HepG2 (cell line): ENCODE measurements around the gene CNPY1. TPM values are rescaled to one million over a fixed set of nuclear protein-coding genes. Genes with fewer than 3 reads are reported as not detected.

Experiments
- ATAC-seq: fragments of 200-7000 bp; cut with Tn5 transposase; 3 replicates; pipeline ENCODE4 v1.9.1; 2020; ENCODE audit warnings: mild to moderate bottlenecking, moderate library complexity
- BruUV-seq: library from RNA; stranded (reverse); fragments of 400-500 nt; replicated peaks from 2 replicates; lab custom pipeline; 2021; lab: Mats Ljungman, UMichigan
- CTCF ChIA-PET: fragments of 300-600 bp; formaldehyde crosslinking; extraction: SDS; loops from one replicate; lab custom pipeline; 2021; ENCODE audit warnings: low total read pairs, inconsistent platforms, low intra/inter-chr PET ratio; lab: Yijun Ruan, JAX
- POLR2A ChIA-PET: fragments of 350-600 bp; sonication (Branson Sonifier 250); formaldehyde crosslinking; loops from one replicate; lab custom pipeline; 2020; ENCODE audit warnings: antibody characterized with exemption, inconsistent platforms; lab: Yijun Ruan, JAX
- DNase-seq: peaks from one replicate; pipeline ENCODE4 v3.0.0-alpha.2; 2015; ENCODE audit warnings: low spot score
- FAIRE-seq: peaks from 3 replicates; lab custom pipeline; 2011; peaks lifted over from hg19 to GRCh38; lab: Jason Lieb, UNC
- H2AFZ ChIP-seq: one replicate; pipeline ENCODE4 v1.6.1; 2011; ENCODE audit warnings: low read length, inconsistent platforms
- H3K27ac ChIP-seq: fragments of 300-600 bp; 3 replicates; pipeline ENCODE4 v1.8.0; 2011; ENCODE audit warnings: mixed run types, mild to moderate bottlenecking, mixed read lengths, low read length, inconsistent platforms; ENCODE audit not compliant: insufficient read depth; ENCODE audit errors: extremely low read length
- H3K27me3 ChIP-seq, 2 experiments: fragments of 200-600 bp in 1 of 2; 2 replicates in 1 of 2; 3 replicates in 1 of 2; pipeline versions ENCODE4 v1.6.0 to v1.8.0; 2011; ENCODE audit warnings: low read length in 2 of 2, mild to moderate bottlenecking in 2 of 2, moderate library complexity in 2 of 2, inconsistent platforms in 1 of 2; ENCODE audit not compliant: insufficient read depth in 2 of 2, control insufficient read depth in 1 of 2
- H3K36me3 ChIP-seq, 2 experiments: fragments of 200-600 bp in 1 of 2; replicated peaks in 1 of 2; 2 replicates in 1 of 2; 3 replicates in 1 of 2; pipeline versions ENCODE4 v1.5.1 to v1.8.0; 2011; ENCODE audit warnings: low read length in 2 of 2, inconsistent platforms in 1 of 2; ENCODE audit not compliant: insufficient read depth in 2 of 2, control insufficient read depth in 1 of 2
- H3K4me1 ChIP-seq: 2 replicates; pipeline ENCODE4 v1.5.1; 2012; ENCODE audit warnings: low read length, inconsistent platforms; ENCODE audit not compliant: insufficient read depth
- H3K4me2 ChIP-seq: 2 replicates; pipeline ENCODE4 v1.6.0; 2011; ENCODE audit warnings: low read depth, low read length, inconsistent platforms
- H3K4me3 ChIP-seq, 3 experiments: fragments of 200-600 bp in 1 of 3; sonication (generic), shearing (Covaris generic) in 1 of 3; replicated peaks in 1 of 3; 2 replicates each; pipeline ENCODE4 v1.5.1; 2011 to 2016; ENCODE audit warnings: low read length in 3 of 3, inconsistent platforms in 2 of 3, low read depth in 2 of 3, mild to moderate bottlenecking in 2 of 3, control low read depth in 1 of 3, mixed read lengths in 1 of 3; ENCODE audit not compliant: insufficient read depth in 1 of 3
- H3K79me2 ChIP-seq: one replicate; pipeline ENCODE4 v1.6.1; 2011; ENCODE audit warnings: low read length, inconsistent platforms; ENCODE audit not compliant: insufficient read depth
- H3K9ac ChIP-seq: 2 replicates; pipeline ENCODE4 v1.6.0; 2011; ENCODE audit warnings: mild to moderate bottlenecking, low read depth, low read length, inconsistent platforms; ENCODE audit not compliant: insufficient read depth
- H3K9me3 ChIP-seq: 2 replicates; pipeline ENCODE4 v1.5.1; 2012; ENCODE audit warnings: mild to moderate bottlenecking, low read length
- H4K20me1 ChIP-seq: 2 replicates; pipeline ENCODE4 v1.6.0; 2011; ENCODE audit warnings: inconsistent platforms, mild to moderate bottlenecking, low read length, moderate library complexity; ENCODE audit not compliant: insufficient read depth
- FOXK2 ChIP-seq: fragments of 450-650 bp; IDR thresholded peaks from 2 replicates; pipeline ENCODE4 v1.6.1; 2016
- HNF4A ChIP-seq: sonication (generic); formaldehyde crosslinking; IDR thresholded peaks from 2 replicates; pipeline ENCODE4 v1.4.0; 2020; ENCODE audit warnings: missing genetic modification reagents
- KLF16 ChIP-seq, 2 experiments: sonication (generic) in 1 of 2; formaldehyde crosslinking in 1 of 2; IDR thresholded peaks; 2 replicates each; pipeline versions ENCODE4 v1.6.1 to v1.8.0; 2016 to 2023; ENCODE audit warnings: missing genetic modification reagents in 2 of 2, missing compliant biosample characterization in 1 of 2
- MZF1 ChIP-seq: sonication (generic); formaldehyde crosslinking; IDR thresholded peaks from 2 replicates; pipeline ENCODE4 v1.8.1; 2023; ENCODE audit warnings: mild to moderate bottlenecking, missing genetic modification reagents, borderline replicate concordance
- SIN3A ChIP-seq: IDR thresholded peaks from 2 replicates; pipeline ENCODE4 v1.6.1; 2011; ENCODE audit warnings: low read depth, mild to moderate bottlenecking, control low read depth, low read length, borderline replicate concordance
- SIN3B ChIP-seq: fragments of 150-350 bp; IDR thresholded peaks from 2 replicates; pipeline ENCODE4 v1.6.1; 2014; ENCODE audit warnings: low read length
- ZNF256 ChIP-seq: sonication (generic); formaldehyde crosslinking; conservative IDR thresholded peaks from 2 replicates; pipeline ENCODE4 v1.4.0; 2020; ENCODE audit warnings: missing genetic modification reagents
- ZNF382 ChIP-seq: sonication (generic); formaldehyde crosslinking; IDR thresholded peaks from 2 replicates; pipeline ENCODE4 v1.5.0; 2020; ENCODE audit warnings: missing genetic modification reagents, mild to moderate bottlenecking, borderline replicate concordance
- ZNF777 ChIP-seq: sonication (generic); formaldehyde crosslinking; IDR thresholded peaks from 2 replicates; pipeline ENCODE4 v1.4.0; 2020; ENCODE audit warnings: missing genetic modification reagents
- ZNF780A ChIP-seq: sonication (generic); formaldehyde crosslinking; IDR thresholded peaks from 2 replicates; pipeline ENCODE4 v1.8.0; 2022; ENCODE audit warnings: mild to moderate bottlenecking, missing genetic modification reagents, moderate library complexity
- ZNF878 ChIP-seq: sonication (generic); formaldehyde crosslinking; IDR thresholded peaks from 2 replicates; pipeline ENCODE4 v1.8.1; 2023; ENCODE audit warnings: mild to moderate bottlenecking, missing genetic modification reagents, moderate library complexity
- ZSCAN31 ChIP-seq: sonication (generic); formaldehyde crosslinking; IDR thresholded peaks from 2 replicates; pipeline ENCODE4 v1.5.0; 2020; ENCODE audit warnings: low read depth, mild to moderate bottlenecking, missing genetic modification reagents
- ZSCAN9 ChIP-seq: IDR thresholded peaks from 2 replicates; pipeline ENCODE4 v1.6.1; 2016; ENCODE audit warnings: borderline replicate concordance
- WGBS: methylation state at CpG from one replicate; pipeline ENCODE4 v1.1.6; 2017; ENCODE audit warnings: low lambda C conversion rate; 5-methylcytosine and 5-hydroxymethylcytosine counted together
- in situ Hi-C: cut with HindIII; loops from 2 replicates; pipeline ENCODE4 v1.10.0; 2017; ENCODE audit warnings: low pct_unique_long_range_greater_than_20kb; ENCODE audit not compliant: extremely low pct_ligation_motif_present
- intact Hi-C: fragments of 100-400 bp; cut with micrococcal nuclease; formaldehyde crosslinking; loops from one replicate; pipeline ENCODE4 v1.10.0; 2022; ENCODE audit not compliant: unreplicated experiment
- polyA plus RNA-seq, 8 experiments: library from polyadenylated mRNA; depleted of rRNA in 3 of 8; stranded (reverse) in 7 of 8; unstranded in 1 of 8; fragments of >200 nt; fragmentation: Illumina TruSeq in 4 of 8; extraction: Trizol in 4 of 8; gene quantifications; 2 replicates each; pipeline versions ENCODE4 v1.2.1 to v1.2.3, GENCODE V29; 2011 to 2016; ENCODE audit warnings: low read depth in 4 of 8, missing spikeins in 1 of 8, mixed read lengths in 1 of 8; ENCODE audit not compliant: insufficient read depth in 1 of 8
- total RNA-seq, 5 experiments: library from RNA; depleted of rRNA; stranded (reverse); fragments of >200 nt; fragmentation: Illumina TruSeq; extraction: Trizol; gene quantifications; 2 replicates each; pipeline ENCODE4 v1.2.3, GENCODE V29; 2016; ENCODE audit warnings: low read depth in 1 of 5
- TF ChIP-seq, protein P1 (sequence below), 2 experiments: sonication (generic) in 1 of 2; formaldehyde crosslinking in 1 of 2; IDR thresholded peaks; 2 replicates each; pipeline versions ENCODE4 v1.4.0 to v1.6.1; 2016 to 2020; ENCODE audit warnings: borderline replicate concordance in 1 of 2, low read depth in 1 of 2, mild to moderate bottlenecking in 1 of 2, missing genetic modification reagents in 1 of 2
- TF ChIP-seq, protein P2 (sequence below): sonication (generic); formaldehyde crosslinking; IDR thresholded peaks from 2 replicates; pipeline ENCODE4 v1.4.0; 2020; ENCODE audit warnings: missing genetic modification reagents
- TF ChIP-seq, protein P3 (sequence below): sonication (generic); formaldehyde crosslinking; IDR thresholded peaks from 2 replicates; pipeline ENCODE4 v1.8.0; 2022; ENCODE audit warnings: missing genetic modification reagents, low read depth, mild to moderate bottlenecking, borderline replicate concordance
- TF ChIP-seq, protein P4 (sequence below): sonication (generic); formaldehyde crosslinking; IDR thresholded peaks from 2 replicates; pipeline ENCODE4 v1.5.0; 2020; ENCODE audit warnings: missing genetic modification reagents, mild to moderate bottlenecking, borderline replicate concordance

Gene CNPY1
- total and polyA plus RNA-seq, 2 of the 13 experiments (the other 11 are each of a cell fraction or from before 2014, with no cell fraction given), result not detected

DNA sequence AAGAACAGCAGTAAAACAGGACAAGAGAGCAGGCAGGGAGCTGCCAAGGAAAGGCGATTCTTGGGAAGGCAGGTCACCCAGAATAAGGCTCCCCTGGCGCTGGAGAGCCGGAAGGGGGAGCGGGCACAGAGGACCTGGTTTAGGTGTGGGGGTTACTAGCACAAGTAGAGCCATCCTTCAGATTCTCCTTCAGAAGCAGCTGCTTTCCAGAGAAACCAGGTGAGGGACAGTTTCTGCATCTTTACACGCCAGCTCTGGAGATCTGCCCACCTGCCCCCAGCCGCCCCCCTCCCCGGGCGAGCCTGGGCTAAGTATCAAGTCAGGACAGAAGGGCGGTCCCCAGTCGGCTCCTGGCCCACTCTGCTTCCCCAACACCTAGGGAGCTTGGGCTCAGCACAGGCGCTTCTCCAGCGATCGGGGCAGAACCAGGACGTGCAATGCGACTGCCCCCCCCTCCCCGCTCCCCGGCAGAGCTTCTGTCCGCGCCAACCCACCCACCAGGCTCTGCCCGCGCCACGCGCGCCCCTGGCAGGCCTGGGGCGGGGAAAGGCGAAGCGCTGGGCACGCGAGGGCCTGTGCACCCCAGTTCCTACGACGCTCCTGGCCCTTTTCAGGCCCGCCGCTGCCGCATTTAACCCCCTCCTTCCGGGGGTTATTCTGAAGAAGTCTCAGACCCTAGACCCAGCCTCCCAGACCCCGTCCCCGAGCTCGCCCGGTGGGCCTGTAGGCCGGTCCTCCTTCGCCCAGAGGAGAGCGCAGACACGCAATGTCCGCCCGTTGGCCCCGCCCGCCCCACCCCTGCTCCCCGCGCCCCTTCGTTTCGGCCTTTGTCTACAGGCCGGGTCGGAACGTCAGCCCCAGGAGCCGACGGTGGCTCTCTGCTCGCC is 92.8 kb downstream of the CNPY1 start:
- FAIRE-seq, result no peak
- Histone ChIP-seq H3K79me2 (no peaks in the 10 kb centered on the region), H3K27ac (no peak overlapping the region), H3K9me3 (no peaks in the 10 kb centered on the region), H3K9ac (no peak overlapping the region), H4K20me1 (no peaks in the 10 kb centered on the region), H3K36me3 (no peaks in the 10 kb centered on the region), H2AFZ (no peak overlapping the region), H3K4me1 (no peaks in the 10 kb centered on the region), H3K27me3 (peaks cover 11 to 79% of the 10 kb centered on the region in 2 experiments), H3K4me3 (no peak overlapping the region), H3K4me2 (no peak overlapping the region)
- intact Hi-C loops, result no loop called here
- no TSS peak for BruUV-seq
- ChIA-PET POLR2A (no interaction called here), CTCF (no interaction called here)
- no peak for DNase-seq
- in situ Hi-C loops, result no loop called here
- WGBS, result 26% methylated on average over 29 of the region's 57 CpGs
- ATAC-seq, result no peak
- TF ChIP-seq MZF1 (CRISPR knock-in tag), result no peak
- TF ChIP-seq ZNF777 (CRISPR knock-in tag), result no peak
- TF ChIP-seq, protein P1, sequence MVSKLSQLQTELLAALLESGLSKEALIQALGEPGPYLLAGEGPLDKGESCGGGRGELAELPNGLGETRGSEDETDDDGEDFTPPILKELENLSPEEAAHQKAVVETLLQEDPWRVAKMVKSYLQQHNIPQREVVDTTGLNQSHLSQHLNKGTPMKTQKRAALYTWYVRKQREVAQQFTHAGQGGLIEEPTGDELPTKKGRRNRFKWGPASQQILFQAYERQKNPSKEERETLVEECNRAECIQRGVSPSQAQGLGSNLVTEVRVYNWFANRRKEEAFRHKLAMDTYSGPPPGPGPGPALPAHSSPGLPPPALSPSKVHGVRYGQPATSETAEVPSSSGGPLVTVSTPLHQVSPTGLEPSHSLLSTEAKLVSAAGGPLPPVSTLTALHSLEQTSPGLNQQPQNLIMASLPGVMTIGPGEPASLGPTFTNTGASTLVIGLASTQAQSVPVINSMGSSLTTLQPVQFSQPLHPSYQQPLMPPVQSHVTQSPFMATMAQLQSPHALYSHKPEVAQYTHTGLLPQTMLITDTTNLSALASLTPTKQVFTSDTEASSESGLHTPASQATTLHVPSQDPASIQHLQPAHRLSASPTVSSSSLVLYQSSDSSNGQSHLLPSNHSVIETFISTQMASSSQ (IDR thresholded peaks at IDR 0.05; ENCODE audit: low read depth), result no peak
- TF ChIP-seq, protein P1 (CRISPR knock-in tag; IDR thresholded peaks at IDR 0.05; ENCODE audit: borderline replicate concordance), result no peak
- no peak for TF ChIP-seq KLF16 (CRISPR knock-in tag; IDR thresholded peaks at IDR 0.05)
- TF ChIP-seq, protein P2, sequence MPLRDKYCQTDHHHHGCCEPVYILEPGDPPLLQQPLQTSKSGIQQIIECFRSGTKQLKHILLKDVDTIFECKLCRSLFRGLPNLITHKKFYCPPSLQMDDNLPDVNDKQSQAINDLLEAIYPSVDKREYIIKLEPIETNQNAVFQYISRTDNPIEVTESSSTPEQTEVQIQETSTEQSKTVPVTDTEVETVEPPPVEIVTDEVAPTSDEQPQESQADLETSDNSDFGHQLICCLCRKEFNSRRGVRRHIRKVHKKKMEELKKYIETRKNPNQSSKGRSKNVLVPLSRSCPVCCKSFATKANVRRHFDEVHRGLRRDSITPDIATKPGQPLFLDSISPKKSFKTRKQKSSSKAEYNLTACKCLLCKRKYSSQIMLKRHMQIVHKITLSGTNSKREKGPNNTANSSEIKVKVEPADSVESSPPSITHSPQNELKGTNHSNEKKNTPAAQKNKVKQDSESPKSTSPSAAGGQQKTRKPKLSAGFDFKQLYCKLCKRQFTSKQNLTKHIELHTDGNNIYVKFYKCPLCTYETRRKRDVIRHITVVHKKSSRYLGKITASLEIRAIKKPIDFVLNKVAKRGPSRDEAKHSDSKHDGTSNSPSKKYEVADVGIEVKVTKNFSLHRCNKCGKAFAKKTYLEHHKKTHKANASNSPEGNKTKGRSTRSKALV (CRISPR knock-in tag), result no peak
- TF ChIP-seq SIN3A, result no peak
- no peak for TF ChIP-seq HNF4A (CRISPR knock-in tag)
- TF ChIP-seq ZNF878 (CRISPR knock-in tag), result no peak
- no peak for TF ChIP-seq ZNF780A (CRISPR knock-in tag)
- TF ChIP-seq ZSCAN9 (CRISPR knock-in tag), result no peak
- no peak for TF ChIP-seq ZNF382
- no peak for TF ChIP-seq ZNF256 (CRISPR knock-in tag)
- TF ChIP-seq, protein P3, sequence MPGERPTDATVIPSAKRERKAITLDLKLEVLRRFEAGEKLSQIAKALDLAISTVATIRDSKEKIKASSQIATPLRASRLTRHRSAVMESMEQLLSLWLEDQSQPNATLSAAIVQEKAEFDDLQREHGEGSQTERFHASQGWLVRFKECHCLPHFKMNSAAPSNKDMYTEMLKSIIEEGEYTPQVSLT, result no peak
- no peak for TF ChIP-seq ZSCAN31 (CRISPR knock-in tag)
- TF ChIP-seq, protein P4, sequence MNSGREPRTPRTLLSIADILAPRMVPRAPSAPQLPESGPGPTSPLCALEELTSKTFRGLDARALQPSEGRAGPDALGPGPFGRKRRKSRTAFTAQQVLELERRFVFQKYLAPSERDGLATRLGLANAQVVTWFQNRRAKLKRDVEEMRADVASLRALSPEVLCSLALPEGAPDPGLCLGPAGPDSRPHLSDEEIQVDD (CRISPR knock-in tag), result no peak
- no peak for TF ChIP-seq SIN3B
- TF ChIP-seq FOXK2, result no peak
